ENCODE data around the gene DCAF6.
"Not testable (repeated sequence)": the region's sequence is repeated elsewhere in the genome, so short reads cannot be mapped to it uniquely, and the experiment has no call there.

Gene DCAF6

GRCh38 chr1:168035345-168035744 lies 98.9 kb downstream of the DCAF6 start:
- no peak for DNase-seq

GRCh38 chr1:168042362-168042761 lies 105.9 kb downstream of the DCAF6 start:
- DNase-seq, result no peak

- DNase-seq, result no peak
These were observed 108.8 kb downstream of the DCAF6 start for GRCh38 chr1:168045311-168045710.

- no peak for DNase-seq
These were observed 113.8 kb downstream of the DCAF6 start for GRCh38 chr1:168050307-168050706.

GRCh38 chr1:168050880-168051279 lies 114.4 kb downstream of the DCAF6 start:
- DNase-seq, result no peak

GRCh38 chr1:168053681-168054080 lies 117.2 kb downstream of the DCAF6 start:
- DNase-seq, result no peak

- no peak for DNase-seq
These were observed 117.6 kb downstream of the DCAF6 start for GRCh38 chr1:168054117-168054516.

- not testable (repeated sequence) for DNase-seq
These were observed 119.7 kb downstream of the DCAF6 start for GRCh38 chr1:168056152-168056551.

GRCh38 chr1:168057355-168057754 lies 120.9 kb downstream of the DCAF6 start:
- DNase-seq, result no peak

GRCh38 chr1:168057921-168058320 lies 121.4 kb downstream of the DCAF6 start:
- no peak for DNase-seq

GRCh38 chr1:168064216-168064615 lies 127.7 kb downstream of the DCAF6 start:
- DNase-seq, result no peak

- DNase-seq, result no peak
These were observed 129.0 kb downstream of the DCAF6 start for GRCh38 chr1:168065506-168065905.

GRCh38 chr1:168069384-168069783 lies 132.9 kb downstream of the DCAF6 start:
- DNase-seq, result no peak

GRCh38 chr1:168079761-168080160 lies 143.3 kb downstream of the DCAF6 start:
- DNase-seq, result no peak

- DNase-seq, result no peak
These were observed 145.0 kb downstream of the DCAF6 start for GRCh38 chr1:168081373-168082007.

GRCh38 chr1:168082008-168082876 lies 145.8 kb downstream of the DCAF6 start:
- DNase-seq, result peak; percentile 84

- no peak for DNase-seq
These were observed 147.2 kb downstream of the DCAF6 start for GRCh38 chr1:168083456-168084325.

- peak; percentile 86 for DNase-seq
These were observed 148.1 kb downstream of the DCAF6 start for GRCh38 chr1:168084396-168085231.

- DNase-seq, result no peak
These were observed 149.0 kb downstream of the DCAF6 start for GRCh38 chr1:168085401-168085872.

GRCh38 chr1:168086438-168086837 lies 150.0 kb downstream of the DCAF6 start:
- no peak for DNase-seq

GRCh38 chr1:168087696-168088095 lies 151.2 kb downstream of the DCAF6 start:
- DNase-seq, result no peak
